Islet of Langerhans (tissue), 1 donor: ENCODE results near the gene HDAC1.
"Not testable (repeated sequence)": the region's sequence is repeated elsewhere in the genome, so short reads cannot be mapped to it uniquely, and the experiment has no call there.

Source experiments
- FAIRE-seq: peaks from one replicate; lab custom pipeline; 2011; peaks lifted over from hg19 to GRCh38; lab: Jason Lieb, UNC

Gene HDAC1

DNA sequence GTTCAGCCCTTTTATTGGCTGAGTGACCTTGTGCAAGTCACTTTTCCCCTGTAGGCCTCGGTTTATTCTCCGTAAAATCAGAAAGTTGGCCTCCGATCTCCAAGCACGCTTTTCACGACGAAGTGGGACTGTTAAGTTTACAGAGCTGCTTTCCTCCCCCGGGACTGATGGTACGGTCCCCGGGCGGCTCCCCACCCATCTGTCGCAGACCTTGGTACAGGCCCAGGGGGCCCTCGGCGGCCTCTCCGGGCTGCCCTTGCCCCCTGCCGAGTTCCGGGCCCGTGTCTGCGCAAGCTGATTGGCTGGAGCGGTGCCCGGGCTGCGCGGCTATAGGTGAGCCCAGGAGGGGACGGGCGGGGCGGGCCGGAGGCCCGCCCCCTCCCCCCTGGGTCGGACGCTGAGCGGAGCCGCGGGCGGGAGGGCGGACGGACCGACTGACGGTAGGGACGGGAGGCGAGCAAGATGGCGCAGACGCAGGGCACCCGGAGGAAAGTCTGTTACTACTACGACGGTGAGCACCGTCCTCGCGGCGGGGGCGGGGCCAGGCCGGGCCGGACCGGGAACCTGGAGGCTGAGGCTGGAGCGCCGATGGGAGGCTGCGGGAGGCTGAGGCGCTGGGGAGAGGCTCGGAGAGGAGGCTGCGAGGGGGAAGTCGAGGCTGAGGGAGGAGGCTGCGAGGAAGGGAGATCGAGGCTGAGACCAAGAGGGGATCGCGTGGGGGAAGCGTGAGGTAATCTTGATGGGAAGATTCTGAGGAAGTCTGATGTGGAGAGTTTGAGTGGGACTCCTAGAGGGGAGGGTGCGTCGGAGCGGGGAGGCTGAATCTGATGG lies at the start of gene HDAC1:
TSS of gene HDAC1 (plus strand) at position 376 of the 831 bp plus-strand sequence. CDS start at position 463, 87 bp downstream.
- peak; percentile 30 for FAIRE-seq

DNA sequence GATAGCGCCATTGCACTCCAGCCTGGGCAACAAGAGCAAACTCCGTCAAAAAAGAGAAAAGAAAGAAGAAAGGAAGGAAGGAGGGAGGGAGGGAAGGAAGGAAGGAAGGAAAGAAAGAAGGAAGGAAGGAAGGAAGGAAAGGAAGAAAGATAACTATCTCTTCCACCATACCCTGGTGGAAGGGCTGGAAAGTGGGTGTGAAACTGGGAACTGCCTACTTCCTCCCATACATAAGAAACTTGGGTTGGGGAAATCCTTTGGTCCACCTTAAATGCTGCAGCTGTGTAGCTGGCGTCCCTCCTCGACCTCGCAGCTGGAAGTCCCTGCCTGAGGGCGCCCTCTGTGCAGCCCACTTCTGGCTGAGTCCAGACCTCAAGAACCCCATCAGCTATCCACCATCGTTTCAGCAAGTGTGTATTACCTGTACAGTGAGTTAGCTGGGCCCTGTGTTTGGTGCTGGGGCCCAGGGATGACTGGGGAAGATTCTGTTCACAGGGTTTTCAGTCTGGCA lies 49.5 kb upstream of the HDAC1 start:
- no peak for FAIRE-seq

DNA sequence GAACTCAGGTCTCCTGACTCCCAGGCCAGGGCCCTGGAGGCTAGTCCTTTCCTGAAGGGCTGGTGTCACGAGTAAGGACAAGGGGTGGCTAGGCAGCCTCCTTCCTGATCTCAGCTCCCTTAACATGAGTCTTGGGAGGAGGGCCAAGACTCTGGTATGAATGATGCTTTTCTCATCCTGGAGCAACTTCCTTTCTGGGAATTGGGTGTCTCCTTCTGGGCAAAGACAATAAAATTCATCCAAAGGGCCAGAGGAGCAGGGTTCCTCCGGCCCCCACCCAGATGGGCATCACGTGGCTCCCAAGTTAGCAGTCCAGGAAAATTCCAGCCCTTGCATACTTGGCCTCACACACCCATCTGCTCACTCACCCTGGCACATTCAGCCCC lies 45.0 kb upstream of the HDAC1 start, which contains the start of gene FAM167B:
TSS of gene FAM167B (plus strand) at position 335 of the 386 bp plus-strand sequence. CDS start 200 bp downstream, outside the sequence.
- FAIRE-seq = no peak

- no peak for FAIRE-seq
These were observed 44.4 kb upstream of the HDAC1 start for GRCh38 chr1:32247452-32247851.

DNA sequence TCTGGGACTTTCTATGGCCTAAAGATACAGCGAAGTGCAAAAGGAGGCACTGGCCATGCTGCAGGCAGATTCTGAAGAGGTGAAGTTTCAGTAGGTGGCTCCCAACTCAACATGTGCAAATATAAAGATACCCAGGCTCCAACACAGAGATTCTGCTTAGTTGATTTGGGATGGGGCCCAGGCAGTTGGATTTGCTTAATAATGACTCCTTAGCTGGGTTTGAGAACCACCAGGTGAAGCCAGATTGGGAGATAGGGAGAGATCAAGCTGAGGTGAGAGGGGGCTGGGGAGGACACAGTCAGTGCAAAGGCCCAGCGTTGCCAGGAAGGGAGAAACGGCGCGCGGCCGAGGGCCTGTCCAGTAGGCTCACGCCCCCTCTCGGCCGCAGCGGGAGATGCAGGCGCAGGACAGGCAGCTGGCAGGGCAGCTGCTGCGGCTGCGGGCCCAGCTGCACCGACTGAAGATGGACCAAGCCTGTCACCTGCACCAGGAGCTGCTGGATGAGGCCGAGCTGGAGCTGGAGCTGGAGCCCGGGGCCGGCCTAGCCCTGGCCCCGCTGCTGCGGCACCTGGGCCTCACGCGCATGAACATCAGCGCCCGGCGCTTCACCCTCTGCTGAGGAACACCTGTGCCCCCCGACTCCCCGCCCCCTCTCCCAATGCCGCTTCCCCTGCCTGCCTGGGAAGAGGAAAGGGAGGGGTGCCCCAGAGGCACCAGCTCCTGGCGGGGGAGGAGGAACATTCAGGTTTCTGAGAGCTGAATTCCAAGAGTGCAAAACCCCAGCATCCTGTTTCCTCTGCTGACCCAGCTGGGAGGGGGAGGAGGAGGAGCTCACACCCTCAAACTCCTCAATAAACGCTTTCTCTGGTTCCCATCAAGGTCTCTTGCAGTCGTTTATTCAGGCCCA lies 43.6 kb upstream of the HDAC1 start:
- no peak for FAIRE-seq

DNA sequence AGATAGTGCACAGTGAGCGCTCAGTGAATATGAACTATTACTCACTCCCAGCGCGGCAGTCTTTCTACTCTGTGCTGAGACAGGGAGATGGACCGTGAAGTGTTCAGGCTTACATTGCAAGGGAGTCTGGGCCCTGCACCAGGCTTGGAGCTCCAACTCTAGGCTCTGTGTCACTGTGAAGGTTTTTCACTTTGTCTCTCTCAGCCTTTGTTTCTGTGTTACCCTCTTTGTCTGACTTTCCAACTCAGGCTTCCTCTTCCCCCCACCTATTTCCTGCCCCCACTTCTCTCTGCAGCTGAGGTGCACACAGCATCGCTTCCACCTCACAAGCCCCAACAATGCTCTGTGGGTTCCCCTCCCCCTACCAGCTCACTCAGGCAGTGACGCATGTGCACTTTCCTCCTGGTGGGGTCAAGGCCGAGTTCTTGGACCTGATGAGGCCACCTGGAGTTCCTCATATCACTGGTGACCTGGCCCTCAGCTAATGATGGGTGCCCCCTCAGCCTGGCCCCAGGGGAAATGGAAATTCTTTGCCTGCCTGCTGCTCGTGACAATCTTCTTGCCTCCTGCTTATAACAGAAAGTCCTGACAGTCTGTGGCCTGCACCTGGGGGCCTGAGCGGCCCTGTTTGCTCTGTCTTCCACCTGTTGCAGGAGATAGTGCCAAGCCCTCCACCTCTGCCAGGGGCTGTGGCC lies 41.9 kb upstream of the HDAC1 start:
- FAIRE-seq = no peak

- FAIRE-seq = no peak
These were observed 40.8 kb upstream of the HDAC1 start, which contains the start of gene LCK for GRCh38 chr1:32250893-32251716. Gene LCK (plus strand): TSS chr1:32251265. CDS start chr1:32274330, 23,065 bp downstream.

- no peak for FAIRE-seq
These were observed 36.5 kb upstream of the HDAC1 start for GRCh38 chr1:32255072-32256071.

- no peak for FAIRE-seq
These were observed 35.2 kb upstream of the HDAC1 start for GRCh38 chr1:32256473-32257226.

GRCh38 chr1:32257227-32257508 lies 34.7 kb upstream of the HDAC1 start:
- no peak for FAIRE-seq

DNA sequence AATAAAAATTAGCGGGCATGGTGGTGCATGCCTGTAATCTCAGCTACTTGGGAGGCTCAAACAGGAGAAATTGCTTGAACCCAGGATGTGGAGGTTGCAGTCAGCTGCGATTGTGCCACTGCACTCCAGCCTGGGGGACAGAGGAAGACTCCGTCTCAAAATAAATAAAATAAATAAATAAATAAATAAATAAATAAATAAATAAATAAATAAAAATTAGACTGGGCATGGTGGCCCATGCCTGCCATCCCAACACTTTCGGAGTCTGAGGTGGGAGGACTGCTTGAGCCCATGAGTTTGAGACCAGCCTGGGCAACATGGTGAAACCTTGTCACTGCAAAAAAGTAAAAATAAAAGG lies 28.7 kb upstream of the HDAC1 start:
- FAIRE-seq = not testable (repeated sequence)

DNA sequence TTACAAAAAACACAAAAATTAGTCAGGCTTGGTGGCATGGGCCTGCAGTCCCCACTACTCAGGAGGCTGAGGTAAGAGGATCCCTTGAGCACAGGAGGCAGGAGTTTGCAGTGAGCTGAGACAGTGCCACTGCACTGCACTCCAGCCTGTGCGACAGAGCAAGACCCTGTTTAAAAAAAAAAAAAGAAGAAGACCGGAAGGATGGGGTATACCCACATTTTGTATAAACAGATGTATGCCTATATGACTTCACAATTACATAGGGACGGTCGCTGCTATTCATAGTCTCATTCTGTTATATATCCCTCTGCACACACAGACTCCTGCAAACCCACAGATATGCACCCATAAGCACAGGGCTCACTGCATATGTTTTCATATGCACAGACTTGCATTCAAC lies 28.1 kb upstream of the HDAC1 start:
- no peak for FAIRE-seq

- FAIRE-seq = no peak
These were observed 26.0 kb upstream of the HDAC1 start for GRCh38 chr1:32265846-32266245.

GRCh38 chr1:32266921-32267591 lies 24.8 kb upstream of the HDAC1 start:
- FAIRE-seq = no peak

GRCh38 chr1:32269744-32270143 lies 22.1 kb upstream of the HDAC1 start:
- no peak for FAIRE-seq

GRCh38 chr1:32272557-32273390 lies 19.1 kb upstream of the HDAC1 start:
- no peak for FAIRE-seq

GRCh38 chr1:32273391-32274208 lies 18.3 kb upstream of the HDAC1 start:
- FAIRE-seq = no peak
